HG03457 (cell line): Measurements from ENCODE around the gene ART1.

Experiments used
- ATAC-seq: cut with Tn5 transposase; IDR thresholded peaks from one replicate; pipeline ENCODE4 v1.9.1; 2021; ENCODE audit warnings: moderate number of reproducible peaks; ENCODE audit not compliant: unreplicated experiment

The ART1 gene

GRCh38 chr11:3710485-3711259 lies 65.7 kb downstream of the ART1 start:
- ATAC-seq = no peak

DNA sequence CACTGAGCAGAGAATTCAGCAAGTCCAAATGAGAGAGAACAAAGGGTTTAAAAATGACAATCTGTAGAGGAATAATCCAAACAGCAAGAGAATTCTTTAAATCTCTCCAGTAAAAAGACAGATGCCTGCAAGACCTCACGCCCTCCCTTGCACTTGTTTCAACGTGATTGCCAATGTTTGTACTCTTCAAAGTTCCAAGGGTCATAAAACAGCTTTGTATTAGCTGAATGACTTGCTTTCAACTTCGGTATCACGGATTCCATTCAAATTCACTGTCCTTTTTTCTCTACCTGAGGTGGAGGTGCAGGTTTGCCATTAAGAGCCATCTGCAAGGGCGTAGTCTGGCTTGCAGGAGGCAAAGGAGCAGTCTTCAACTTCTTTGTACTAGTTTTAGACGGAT lies 67.3 kb downstream of the ART1 start:
- ATAC-seq = no peak
